GM19043 (cell line): ENCODE measurements around the gene COX10.
"Not testable (repeated sequence)": the region's sequence is repeated elsewhere in the genome, so short reads cannot be mapped to it uniquely, and the experiment has no call there.

Experiments
- ATAC-seq: cut with Tn5 transposase; IDR thresholded peaks from one replicate; pipeline ENCODE4 v1.9.1; 2021; ENCODE audit warnings: low read depth; ENCODE audit not compliant: unreplicated experiment

COX10 gene

DNA sequence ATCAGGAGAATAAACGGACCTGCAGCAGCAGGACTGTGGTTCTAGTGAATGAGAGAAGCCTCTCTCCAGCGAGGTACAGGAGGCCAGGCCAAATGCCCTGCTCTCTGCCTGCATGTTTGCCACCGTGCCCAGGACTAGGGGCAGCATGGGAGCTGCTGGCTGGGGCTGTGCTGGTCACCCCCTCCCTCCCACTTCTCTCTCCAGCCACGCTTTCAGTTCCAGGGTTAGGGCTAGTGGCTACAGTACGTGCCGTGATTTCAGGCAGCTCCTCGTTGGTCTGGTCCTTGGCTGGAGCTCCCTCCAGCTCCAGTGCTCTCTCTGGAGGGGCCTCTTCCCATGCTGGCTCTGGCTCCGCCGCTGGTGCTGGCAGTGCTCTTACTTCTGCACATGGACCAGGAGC is 166.7 kb downstream of the COX10 start:
- not testable (repeated sequence) for ATAC-seq

DNA sequence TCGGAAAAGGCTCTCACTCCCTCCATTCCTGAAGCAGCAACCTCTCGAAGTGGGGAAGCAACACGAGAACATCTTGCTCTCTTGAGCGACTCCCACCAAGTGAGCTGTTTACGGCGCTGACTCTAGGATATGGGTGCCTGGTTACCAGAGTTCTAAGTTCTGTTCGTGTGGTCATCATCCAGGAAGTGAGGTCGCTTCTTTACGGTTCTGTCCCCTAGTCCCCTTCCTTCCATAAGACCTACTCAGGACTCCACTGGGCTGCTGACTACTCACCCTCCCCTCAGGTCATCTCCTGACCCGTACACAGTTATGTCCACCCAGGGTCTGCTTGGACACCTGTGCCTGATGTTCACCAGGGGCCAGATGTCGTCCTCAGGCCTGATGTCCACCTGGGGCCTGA is 167.5 kb downstream of the COX10 start, which contains the start of gene CDRT15:
TSS of gene CDRT15 (minus strand) at position 101 of the 400 bp plus-strand sequence. CDS start at position 72, 29 bp downstream.
- ATAC-seq, result not testable (repeated sequence)

GRCh38 chr17:14239271-14239670 is 170.0 kb downstream of the COX10 start:
- not testable (repeated sequence) for ATAC-seq

GRCh38 chr17:14245002-14245401 is 175.7 kb downstream of the COX10 start:
- no peak for ATAC-seq

DNA sequence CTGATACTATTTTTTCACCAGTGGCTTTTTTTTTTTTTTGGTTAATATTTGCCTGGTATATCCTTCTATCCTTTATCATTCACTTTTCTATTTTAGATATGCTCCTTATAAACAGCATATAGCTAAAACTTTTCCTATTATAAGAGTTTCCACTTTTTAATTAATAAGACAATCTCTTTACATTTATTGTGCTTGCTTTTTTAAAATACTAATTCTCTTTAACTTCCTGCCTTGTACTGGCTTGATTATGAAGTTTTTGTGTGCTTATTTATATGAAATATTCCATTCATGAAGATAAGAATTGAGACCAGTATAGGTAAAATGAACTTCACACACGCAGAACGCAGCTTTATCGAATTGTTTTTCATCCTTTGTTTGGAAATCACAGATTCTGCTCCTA is 176.3 kb downstream of the COX10 start:
- ATAC-seq, result no peak
